HG03354 (cell line): Measurements from ENCODE around the gene DENND4B.

Source experiments
- ATAC-seq: cut with Tn5 transposase; IDR thresholded peaks from one replicate; pipeline ENCODE4 v1.9.1; 2021; ENCODE audit warnings: mild to moderate bottlenecking; ENCODE audit not compliant: unreplicated experiment, poor library complexity, severe bottlenecking

Gene DENND4B

GRCh38 chr1:153953859-153954365 is 7.4 kb upstream of the DENND4B start:
- no peak for ATAC-seq

- ATAC-seq: no peak
Measured at GRCh38 chr1:153951801-153952200, 5.3 kb upstream of the DENND4B start.

- ATAC-seq: no peak
Measured at GRCh38 chr1:153951183-153951582, 4.7 kb upstream of the DENND4B start.

GRCh38 chr1:153945795-153946621 is 510 bp downstream of the DENND4B start:
- peak; percentile 76 for ATAC-seq

GRCh38 chr1:153945131-153945794 is 1.3 kb downstream of the DENND4B start:
- no peak for ATAC-seq

- no peak for ATAC-seq
Measured at GRCh38 chr1:153944827-153945117, 1.7 kb downstream of the DENND4B start.

GRCh38 chr1:153944005-153944826 is 2.3 kb downstream of the DENND4B start:
- ATAC-seq: no peak

GRCh38 chr1:153942766-153943549 is 3.6 kb downstream of the DENND4B start:
- no peak for ATAC-seq

GRCh38 chr1:153941826-153942725 is 4.4 kb downstream of the DENND4B start:
- ATAC-seq: no peak

GRCh38 chr1:153940756-153941155 is 5.8 kb downstream of the DENND4B start:
- ATAC-seq: no peak

GRCh38 chr1:153939476-153939875 is 7.0 kb downstream of the DENND4B start:
- no peak for ATAC-seq

- ATAC-seq: no peak
Measured at GRCh38 chr1:153938996-153939395, 7.5 kb downstream of the DENND4B start.

- no peak for ATAC-seq
Measured at GRCh38 chr1:153937331-153937730, 9.2 kb downstream of the DENND4B start.

- no peak for ATAC-seq
Measured at GRCh38 chr1:153936011-153936802, 10.3 kb downstream of the DENND4B start.

- no peak for ATAC-seq
Measured at GRCh38 chr1:153934746-153935145, 11.8 kb downstream of the DENND4B start.

- no peak for ATAC-seq
Measured at GRCh38 chr1:153933955-153934354, 12.6 kb downstream of the DENND4B start.

GRCh38 chr1:153933430-153933829 is 13.1 kb downstream of the DENND4B start:
- no peak for ATAC-seq
